ENCODE data around the gene HSBP1L1.

The HSBP1L1 gene

GRCh38 chr18:79979843-79980242, 15.4 kb downstream of the HSBP1L1 start:
- Histone ChIP-seq H3K36me3 (ENCODE audit: control insufficient read depth in 2 of 2, insufficient read depth in 1 of 2, low read length in 2 of 2) (peaks cover 20 to 58% of the 10 kb centered on the region in 2 experiments), H3K27ac (ENCODE audit: extremely low read depth, low read depth, low read length) (no peak overlapping the region), H3K4me1 (ENCODE audit: control insufficient read depth, insufficient read depth, low read length) (peaks cover 11% of the 10 kb centered on the region), H3K4me3 (ENCODE audit: low read depth, low read length) (no peak overlapping the region), H3K9me3 (ENCODE audit: control insufficient read depth, insufficient read depth, low read depth, low read length) (no peaks in the 10 kb centered on the region)
- TF ChIP-seq ZNF692 (tag by site-specific recombination; IDR thresholded peaks at IDR 0.05) (0 out of 2 replicates have a peak, but pooled peaks have one; percentile 38), ZNF416 (tag by site-specific recombination; IDR thresholded peaks at IDR 0.05) (no peak)
- CTCF ChIA-PET: interaction anchor here (0.7 kb wide), 1 partner anchor 296 kb away, joined by 3 read pairs; no protein-coding TSS in a partner anchor
- POLR2A ChIA-PET: no interaction called here

GRCh38 chr18:79980585-79980984, 16.1 kb downstream of the HSBP1L1 start:
- no peak overlapping the region for H3K4me3 ChIP-seq (ENCODE audit: low read depth, low read length)
- peaks cover 25 to 58% of the 10 kb centered on the region in 2 experiments for H3K36me3 ChIP-seq (ENCODE audit: control insufficient read depth in 2 of 2, insufficient read depth in 1 of 2, low read length in 2 of 2)
- ChIA-PET CTCF (no interaction called here), POLR2A (no interaction called here)
- H3K4me1 ChIP-seq (ENCODE audit: control insufficient read depth, insufficient read depth, low read length): peaks cover 12% of the 10 kb centered on the region
- H3K27ac ChIP-seq (ENCODE audit: extremely low read depth, low read depth, low read length): no peak overlapping the region
- TF ChIP-seq ZBTB8A (tag by site-specific recombination; IDR thresholded peaks at IDR 0.05) (no peak), PBX3 (CRISPR knock-in tag; IDR thresholded peaks at IDR 0.05) (no peak), ZEB2 (tag by site-specific recombination; IDR thresholded peaks at IDR 0.05) (no peak), AEBP2 (tag by site-specific recombination; IDR thresholded peaks at IDR 0.05; ENCODE audit: borderline replicate concordance) (no peak), BCL11A (tag by site-specific recombination; IDR thresholded peaks at IDR 0.05; ENCODE audit: low read depth) (no peak), ZBTB17 (tag by site-specific recombination; IDR thresholded peaks at IDR 0.05) (no peak), ZSCAN5A (tag by site-specific recombination; IDR thresholded peaks at IDR 0.05) (no peak), ZFP37 (tag by site-specific recombination; IDR thresholded peaks at IDR 0.05) (no peak), ZNF274 (IDR thresholded peaks at IDR 0.05; ENCODE audit: low read length) (no peak), ZNF274 (tag by site-specific recombination; IDR thresholded peaks at IDR 0.05; ENCODE audit: borderline replicate concordance) (no peak)
- H3K9me3 ChIP-seq (ENCODE audit: control insufficient read depth, insufficient read depth, low read depth, low read length): no peaks in the 10 kb centered on the region

- POLR2A ChIA-PET: interaction anchor here (0.6 kb wide), 1 partner anchor 151 kb away, joined by 3 read pairs; no protein-coding TSS in a partner anchor
- Histone ChIP-seq H3K4me1 (ENCODE audit: control insufficient read depth, insufficient read depth, low read length) (peaks cover 14% of the 10 kb centered on the region), H3K9me3 (ENCODE audit: control insufficient read depth, insufficient read depth, low read depth, low read length) (no peaks in the 10 kb centered on the region), H3K4me3 (ENCODE audit: low read depth, low read length) (no peak overlapping the region), H3K36me3 (ENCODE audit: control insufficient read depth in 2 of 2, insufficient read depth in 1 of 2, low read length in 2 of 2) (peaks cover 28 to 56% of the 10 kb centered on the region in 2 experiments), H3K27ac (ENCODE audit: extremely low read depth, low read depth, low read length) (no peak overlapping the region)
- CTCF ChIA-PET: interaction anchor here (1.1 to 1.4 kb wide), 2 partner anchors 17 to 38 kb away, joined by 3 to 10 read pairs; no protein-coding TSS in a partner anchor
- TF ChIP-seq ZNF555 (tag by site-specific recombination; conservative IDR thresholded peaks at IDR 0.05) (no peak), ZNF513 (tag by site-specific recombination; IDR thresholded peaks at IDR 0.05) (no peak), ZBTB6 (tag by site-specific recombination; IDR thresholded peaks at IDR 0.05) (no peak), ZNF274 (IDR thresholded peaks at IDR 0.05; ENCODE audit: low read length) (no peak), ZNF274 (tag by site-specific recombination; IDR thresholded peaks at IDR 0.05; ENCODE audit: borderline replicate concordance) (no peak), HIC1 (tag by site-specific recombination; IDR thresholded peaks at IDR 0.05) (no peak), ZNF624 (tag by site-specific recombination; IDR thresholded peaks at IDR 0.05) (no peak), PBX3 (CRISPR knock-in tag; IDR thresholded peaks at IDR 0.05) (no peak), ZNF561 (tag by site-specific recombination; IDR thresholded peaks at IDR 0.05; ENCODE audit: borderline replicate concordance) (no peak)
Measured at GRCh38 chr18:79982736-79983135, 18.3 kb downstream of the HSBP1L1 start.

Measured in HEK293 (cell line).